Measurements from ENCODE around the gene FCN3. TPM values are rescaled to one million over a fixed set of nuclear protein-coding genes. Genes with fewer than 3 reads are reported as not detected.

FCN3 gene
- total and polyA plus RNA-seq, 9 of the 15 experiments (the other 6 are each of a cell fraction or from before 2014, with no cell fraction given), result 0.49 TPM; not detected in 8

DNA sequence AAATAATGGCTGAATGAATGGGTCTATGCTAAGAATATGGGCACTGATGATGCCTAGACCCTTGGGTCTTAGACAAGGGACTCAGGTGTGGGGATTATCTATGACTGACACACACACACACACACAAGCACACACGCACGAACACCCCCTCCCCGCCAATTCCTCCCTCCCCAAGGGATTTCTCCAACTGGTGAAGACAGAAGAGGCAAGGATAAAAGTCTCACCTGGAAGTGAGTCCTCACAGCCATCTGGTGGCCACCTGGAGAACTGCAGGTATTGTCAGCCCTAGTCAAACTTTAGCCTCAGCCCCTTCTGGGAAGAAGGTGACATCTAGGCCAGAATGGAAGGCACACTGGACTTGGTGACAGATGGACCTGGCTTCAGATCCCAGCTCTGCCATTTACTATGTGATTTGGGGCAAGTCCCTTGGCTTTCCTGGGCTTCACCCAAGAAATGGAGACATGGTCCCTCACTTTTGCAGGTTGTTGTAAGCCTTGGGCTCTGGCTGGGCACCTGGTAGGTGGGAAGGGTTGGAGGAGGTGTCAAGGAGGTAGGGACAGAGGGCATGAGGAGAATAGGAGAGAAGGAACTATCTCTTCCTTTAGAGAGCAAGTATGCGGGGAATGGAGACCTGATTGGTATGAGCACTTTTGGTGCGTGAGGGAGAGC, 13.8 kb upstream of the FCN3 start (continued):
- TF ChIP-seq RB1 (IDR thresholded peaks at IDR 0.05; ENCODE audit: low read depth), result peak; percentile 51; the same call in 1 of the 2 replicates
- TF ChIP-seq ZBTB43 (CRISPR knock-in tag; IDR thresholded peaks at IDR 0.05), result no peak
- TF ChIP-seq E2F3 (CRISPR knock-in tag; IDR thresholded peaks at IDR 0.05), result no peak
- TF ChIP-seq HSF4 (CRISPR knock-in tag; IDR thresholded peaks at IDR 0.05; ENCODE audit: borderline replicate concordance), result no peak
- TF ChIP-seq ZFP1 (CRISPR knock-in tag; IDR thresholded peaks at IDR 0.05), result peak; percentile 68; the same call in 1 of the 2 replicates
- TF ChIP-seq SUPT5H (IDR thresholded peaks at IDR 0.05), result no peak
- no peak for TF ChIP-seq ZNF77 (CRISPR knock-in tag; IDR thresholded peaks at IDR 0.05)
- no peak for TF ChIP-seq ATF3 (IDR thresholded peaks at IDR 0.05)
- no peak for TF ChIP-seq ATF3 (CRISPR knock-in tag; conservative IDR thresholded peaks at IDR 0.05)
- TF ChIP-seq NR1H2 (CRISPR knock-in tag; IDR thresholded peaks at IDR 0.05), result no peak
- TF ChIP-seq SRSF1 (IDR thresholded peaks at IDR 0.05; ENCODE audit: low read depth, low read length), result no peak
- TF ChIP-seq MEF2D (tag; conservative IDR thresholded peaks at IDR 0.05; ENCODE audit: low read depth), result no peak
- TF ChIP-seq RBM34 (IDR thresholded peaks at IDR 0.05; ENCODE audit: borderline replicate concordance, insufficient read depth, low read length), result no peak
- no peak for TF ChIP-seq ZNF197 (CRISPR knock-in tag; IDR thresholded peaks at IDR 0.05; ENCODE audit: low read depth)
- no peak for TF ChIP-seq FOXP4 (CRISPR knock-in tag; IDR thresholded peaks at IDR 0.05; ENCODE audit: borderline replicate concordance)
- TF ChIP-seq CBFB (CRISPR knock-in tag; IDR thresholded peaks at IDR 0.05), result no peak
- TF ChIP-seq, protein P1, sequence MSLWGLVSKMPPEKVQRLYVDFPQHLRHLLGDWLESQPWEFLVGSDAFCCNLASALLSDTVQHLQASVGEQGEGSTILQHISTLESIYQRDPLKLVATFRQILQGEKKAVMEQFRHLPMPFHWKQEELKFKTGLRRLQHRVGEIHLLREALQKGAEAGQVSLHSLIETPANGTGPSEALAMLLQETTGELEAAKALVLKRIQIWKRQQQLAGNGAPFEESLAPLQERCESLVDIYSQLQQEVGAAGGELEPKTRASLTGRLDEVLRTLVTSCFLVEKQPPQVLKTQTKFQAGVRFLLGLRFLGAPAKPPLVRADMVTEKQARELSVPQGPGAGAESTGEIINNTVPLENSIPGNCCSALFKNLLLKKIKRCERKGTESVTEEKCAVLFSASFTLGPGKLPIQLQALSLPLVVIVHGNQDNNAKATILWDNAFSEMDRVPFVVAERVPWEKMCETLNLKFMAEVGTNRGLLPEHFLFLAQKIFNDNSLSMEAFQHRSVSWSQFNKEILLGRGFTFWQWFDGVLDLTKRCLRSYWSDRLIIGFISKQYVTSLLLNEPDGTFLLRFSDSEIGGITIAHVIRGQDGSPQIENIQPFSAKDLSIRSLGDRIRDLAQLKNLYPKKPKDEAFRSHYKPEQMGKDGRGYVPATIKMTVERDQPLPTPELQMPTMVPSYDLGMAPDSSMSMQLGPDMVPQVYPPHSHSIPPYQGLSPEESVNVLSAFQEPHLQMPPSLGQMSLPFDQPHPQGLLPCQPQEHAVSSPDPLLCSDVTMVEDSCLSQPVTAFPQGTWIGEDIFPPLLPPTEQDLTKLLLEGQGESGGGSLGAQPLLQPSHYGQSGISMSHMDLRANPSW (CRISPR knock-in tag; IDR thresholded peaks at IDR 0.05), result no peak
- TF ChIP-seq, protein P2, sequence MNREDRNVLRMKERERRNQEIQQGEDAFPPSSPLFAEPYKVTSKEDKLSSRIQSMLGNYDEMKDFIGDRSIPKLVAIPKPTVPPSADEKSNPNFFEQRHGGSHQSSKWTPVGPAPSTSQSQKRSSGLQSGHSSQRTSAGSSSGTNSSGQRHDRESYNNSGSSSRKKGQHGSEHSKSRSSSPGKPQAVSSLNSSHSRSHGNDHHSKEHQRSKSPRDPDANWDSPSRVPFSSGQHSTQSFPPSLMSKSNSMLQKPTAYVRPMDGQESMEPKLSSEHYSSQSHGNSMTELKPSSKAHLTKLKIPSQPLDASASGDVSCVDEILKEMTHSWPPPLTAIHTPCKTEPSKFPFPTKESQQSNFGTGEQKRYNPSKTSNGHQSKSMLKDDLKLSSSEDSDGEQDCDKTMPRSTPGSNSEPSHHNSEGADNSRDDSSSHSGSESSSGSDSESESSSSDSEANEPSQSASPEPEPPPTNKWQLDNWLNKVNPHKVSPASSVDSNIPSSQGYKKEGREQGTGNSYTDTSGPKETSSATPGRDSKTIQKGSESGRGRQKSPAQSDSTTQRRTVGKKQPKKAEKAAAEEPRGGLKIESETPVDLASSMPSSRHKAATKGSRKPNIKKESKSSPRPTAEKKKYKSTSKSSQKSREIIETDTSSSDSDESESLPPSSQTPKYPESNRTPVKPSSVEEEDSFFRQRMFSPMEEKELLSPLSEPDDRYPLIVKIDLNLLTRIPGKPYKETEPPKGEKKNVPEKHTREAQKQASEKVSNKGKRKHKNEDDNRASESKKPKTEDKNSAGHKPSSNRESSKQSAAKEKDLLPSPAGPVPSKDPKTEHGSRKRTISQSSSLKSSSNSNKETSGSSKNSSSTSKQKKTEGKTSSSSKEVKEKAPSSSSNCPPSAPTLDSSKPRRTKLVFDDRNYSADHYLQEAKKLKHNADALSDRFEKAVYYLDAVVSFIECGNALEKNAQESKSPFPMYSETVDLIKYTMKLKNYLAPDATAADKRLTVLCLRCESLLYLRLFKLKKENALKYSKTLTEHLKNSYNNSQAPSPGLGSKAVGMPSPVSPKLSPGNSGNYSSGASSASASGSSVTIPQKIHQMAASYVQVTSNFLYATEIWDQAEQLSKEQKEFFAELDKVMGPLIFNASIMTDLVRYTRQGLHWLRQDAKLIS (CRISPR knock-in tag; IDR thresholded peaks at IDR 0.05), result no peak
